ENCODE results near the gene TP53TG5. TPM values are rescaled to one million over a fixed set of nuclear protein-coding genes. Genes with fewer than 3 reads are reported as not detected.

TP53TG5 gene
- total RNA-seq, 1 donor from 2014 or later = not detected

DNA sequence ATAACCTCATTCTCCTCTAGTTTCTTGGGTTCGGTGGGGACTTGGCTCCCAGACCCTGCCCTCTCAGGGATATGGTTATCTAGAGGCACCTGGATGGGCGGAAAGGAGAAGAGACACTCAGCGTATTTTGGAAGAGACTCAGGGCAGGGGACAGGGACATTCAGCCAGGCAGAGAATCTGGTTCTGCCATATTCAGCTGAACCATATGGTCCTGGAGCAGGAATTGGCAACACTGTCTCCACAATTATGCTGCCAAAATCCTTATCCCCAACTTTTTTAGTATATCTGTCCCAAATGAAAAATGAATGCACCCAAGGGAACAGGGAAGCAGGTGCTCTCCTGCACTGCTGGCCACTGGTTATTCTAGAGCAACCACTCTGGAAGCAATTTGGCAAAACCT is 47.6 kb downstream of the TP53TG5 start:
- TF ChIP-seq, protein P1, sequence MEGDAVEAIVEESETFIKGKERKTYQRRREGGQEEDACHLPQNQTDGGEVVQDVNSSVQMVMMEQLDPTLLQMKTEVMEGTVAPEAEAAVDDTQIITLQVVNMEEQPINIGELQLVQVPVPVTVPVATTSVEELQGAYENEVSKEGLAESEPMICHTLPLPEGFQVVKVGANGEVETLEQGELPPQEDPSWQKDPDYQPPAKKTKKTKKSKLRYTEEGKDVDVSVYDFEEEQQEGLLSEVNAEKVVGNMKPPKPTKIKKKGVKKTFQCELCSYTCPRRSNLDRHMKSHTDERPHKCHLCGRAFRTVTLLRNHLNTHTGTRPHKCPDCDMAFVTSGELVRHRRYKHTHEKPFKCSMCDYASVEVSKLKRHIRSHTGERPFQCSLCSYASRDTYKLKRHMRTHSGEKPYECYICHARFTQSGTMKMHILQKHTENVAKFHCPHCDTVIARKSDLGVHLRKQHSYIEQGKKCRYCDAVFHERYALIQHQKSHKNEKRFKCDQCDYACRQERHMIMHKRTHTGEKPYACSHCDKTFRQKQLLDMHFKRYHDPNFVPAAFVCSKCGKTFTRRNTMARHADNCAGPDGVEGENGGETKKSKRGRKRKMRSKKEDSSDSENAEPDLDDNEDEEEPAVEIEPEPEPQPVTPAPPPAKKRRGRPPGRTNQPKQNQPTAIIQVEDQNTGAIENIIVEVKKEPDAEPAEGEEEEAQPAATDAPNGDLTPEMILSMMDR (IDR thresholded peaks at IDR 0.05) = no peak
- Mint-ChIP-seq H3K4me3 (ENCODE audit: unreplicated experiment) (no peak overlapping the region), H3K36me3 (ENCODE audit: unreplicated experiment) (peaks cover 7% of the 10 kb centered on the region), H3K9me3 (ENCODE audit: unreplicated experiment) (no peaks in the 10 kb centered on the region), H3K27ac (ENCODE audit: unreplicated experiment) (no peak overlapping the region), H3K4me1 (ENCODE audit: unreplicated experiment) (peaks cover under 1% of the 10 kb centered on the region), H3K27me3 (ENCODE audit: unreplicated experiment) (no peaks in the 10 kb centered on the region)
- no peak for DNase-seq (ENCODE audit: extremely low spot score, unreplicated experiment)

DNA sequence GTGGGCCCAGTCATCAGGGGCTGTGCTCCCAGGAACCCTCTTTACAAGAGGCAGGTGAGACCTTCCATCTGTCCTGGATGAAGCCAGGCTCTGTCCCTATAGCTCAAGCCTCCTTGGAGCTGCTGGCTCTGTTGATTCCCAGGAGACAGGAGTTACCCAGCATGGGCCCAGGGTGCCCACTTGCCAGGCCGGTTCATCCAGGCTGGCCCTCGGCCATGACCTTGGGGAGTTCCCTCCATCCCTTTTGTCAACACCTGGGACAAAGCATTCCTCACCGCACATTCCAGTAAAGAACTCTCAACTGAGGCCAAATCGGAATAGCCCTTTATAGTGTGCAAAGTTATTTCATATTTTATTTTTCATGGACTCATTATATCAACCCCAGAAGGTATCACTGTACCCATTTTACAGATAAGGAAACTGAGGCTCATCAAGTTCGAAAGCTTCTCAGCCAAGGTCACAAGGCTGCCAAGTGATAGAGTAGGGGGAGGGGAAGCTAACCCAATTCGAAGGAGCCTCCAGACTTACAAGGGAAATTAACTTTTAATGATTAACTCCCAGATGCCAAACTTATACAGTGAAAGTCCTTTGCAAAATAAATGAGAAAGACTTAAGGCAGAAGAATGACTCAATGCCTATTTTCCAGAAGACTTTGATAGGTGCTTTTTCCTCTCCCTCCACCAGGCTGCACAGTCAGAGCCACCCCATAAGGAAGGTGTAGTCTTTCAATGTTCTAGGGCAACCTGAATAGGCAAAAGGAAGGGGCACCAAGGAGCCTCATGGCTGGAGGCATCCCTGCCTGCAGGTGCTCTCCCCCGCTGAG is 48.4 kb downstream of the TP53TG5 start:
- TF ChIP-seq, protein P1 (IDR thresholded peaks at IDR 0.05) = no peak
- no peaks in the 10 kb centered on the region for H3K27me3 Mint-ChIP-seq (ENCODE audit: unreplicated experiment)

DNA sequence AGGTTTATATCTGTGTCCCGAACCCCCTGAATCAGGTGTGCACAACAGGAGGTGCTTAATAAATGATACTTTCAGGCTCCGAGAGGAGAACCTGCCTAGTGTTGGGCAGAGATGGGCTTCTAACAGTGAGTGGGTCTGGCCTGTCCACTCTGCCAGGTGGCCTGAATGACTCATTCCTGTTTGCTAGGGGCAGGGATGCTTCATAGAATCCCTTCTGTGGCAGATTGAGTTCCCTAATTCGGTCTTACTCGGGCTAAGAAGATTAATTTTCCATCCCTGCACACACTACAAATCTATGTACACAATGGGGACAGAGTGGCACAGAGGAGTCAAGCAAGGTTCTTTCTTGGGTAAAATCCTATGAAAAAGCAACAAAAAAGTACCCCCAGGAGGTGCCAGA is 49.7 kb downstream of the TP53TG5 start:
- DNase-seq (ENCODE audit: extremely low spot score, unreplicated experiment) = no peak
- Mint-ChIP-seq H3K27me3 (ENCODE audit: unreplicated experiment) (no peaks in the 10 kb centered on the region), H3K36me3 (ENCODE audit: unreplicated experiment) (peaks cover 9% of the 10 kb centered on the region), H3K27ac (ENCODE audit: unreplicated experiment) (no peak overlapping the region), H3K9me3 (ENCODE audit: unreplicated experiment) (no peaks in the 10 kb centered on the region), H3K4me3 (ENCODE audit: unreplicated experiment) (no peak overlapping the region), H3K4me1 (ENCODE audit: unreplicated experiment) (no peaks in the 10 kb centered on the region)
- TF ChIP-seq, protein P1 (IDR thresholded peaks at IDR 0.05) = no peak

More for the DNA sequence above, 48.4 kb downstream of the TP53TG5 start:
- Mint-ChIP-seq H3K4me3 (ENCODE audit: unreplicated experiment) (no peak overlapping the region), H3K27ac (ENCODE audit: unreplicated experiment) (no peak overlapping the region), H3K9me3 (ENCODE audit: unreplicated experiment) (no peaks in the 10 kb centered on the region), H3K4me1 (ENCODE audit: unreplicated experiment) (no peaks in the 10 kb centered on the region), H3K36me3 (ENCODE audit: unreplicated experiment) (peaks cover 9% of the 10 kb centered on the region)
- no peak for DNase-seq (ENCODE audit: extremely low spot score, unreplicated experiment)

DNA sequence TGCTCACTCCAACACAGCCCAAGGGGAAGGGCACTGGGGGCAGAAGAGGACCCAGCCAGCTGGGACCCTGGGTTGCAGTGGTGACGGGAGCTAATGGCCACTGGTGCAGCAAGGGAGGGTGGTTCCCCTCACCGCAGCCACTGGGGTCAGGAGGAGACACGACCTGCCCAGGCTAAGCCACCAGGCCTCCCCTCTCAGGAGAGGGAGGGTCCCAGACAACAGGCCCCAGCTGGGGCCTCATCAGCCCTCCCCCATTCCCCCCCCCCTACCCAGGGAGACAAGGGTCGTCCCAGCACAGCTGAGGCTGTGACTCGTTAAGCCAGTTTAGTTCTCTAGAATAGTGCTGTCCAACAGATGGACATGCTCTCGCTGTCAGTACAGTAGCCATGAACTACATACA is 52.8 kb downstream of the TP53TG5 start:
- H3K9me3 Mint-ChIP-seq (ENCODE audit: unreplicated experiment) = no peaks in the 10 kb centered on the region
- H3K36me3 Mint-ChIP-seq (ENCODE audit: unreplicated experiment) = peaks cover 8% of the 10 kb centered on the region
- no peak overlapping the region for H3K27ac Mint-ChIP-seq (ENCODE audit: unreplicated experiment)
- no peaks in the 10 kb centered on the region for H3K27me3 Mint-ChIP-seq (ENCODE audit: unreplicated experiment)
- H3K4me1 Mint-ChIP-seq (ENCODE audit: unreplicated experiment) = no peaks in the 10 kb centered on the region
- no peak for DNase-seq (ENCODE audit: extremely low spot score, unreplicated experiment)
- TF ChIP-seq, protein P1 (IDR thresholded peaks at IDR 0.05) = no peak
- H3K4me3 Mint-ChIP-seq (ENCODE audit: unreplicated experiment) = no peak overlapping the region

DNA sequence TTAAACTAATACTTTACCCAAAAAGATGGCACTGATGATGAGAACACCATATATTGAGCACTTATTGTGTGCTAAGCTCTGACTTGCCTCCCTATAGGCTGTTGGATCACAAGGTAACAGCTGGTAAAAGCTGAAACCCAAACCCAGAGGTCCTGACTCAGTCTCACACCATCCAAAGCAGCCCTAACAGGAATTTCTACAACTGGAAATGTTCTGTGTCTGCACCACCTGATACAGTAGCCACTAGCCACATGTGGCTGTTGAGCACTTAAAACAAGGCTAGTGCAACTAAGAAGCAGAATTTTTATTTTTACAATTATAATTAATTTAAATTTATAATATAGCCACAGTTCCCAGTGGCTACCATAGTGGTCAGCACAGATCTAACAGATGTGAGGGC is 54.4 kb downstream of the TP53TG5 start:
- Mint-ChIP-seq H3K27ac (ENCODE audit: unreplicated experiment) (no peak overlapping the region), H3K27me3 (ENCODE audit: unreplicated experiment) (no peaks in the 10 kb centered on the region), H3K4me1 (ENCODE audit: unreplicated experiment) (peaks cover 4% of the 10 kb centered on the region), H3K4me3 (ENCODE audit: unreplicated experiment) (no peak overlapping the region), H3K36me3 (ENCODE audit: unreplicated experiment) (peaks cover 4% of the 10 kb centered on the region), H3K9me3 (ENCODE audit: unreplicated experiment) (no peaks in the 10 kb centered on the region)
- TF ChIP-seq, protein P1 (IDR thresholded peaks at IDR 0.05) = no peak
- no peak for DNase-seq (ENCODE audit: extremely low spot score, unreplicated experiment)

Data from osteocyte (in vitro differentiated cells).